Measurements from ENCODE around the gene PRKAA1. TPM values are rescaled to one million over a fixed set of nuclear protein-coding genes. Genes with fewer than 3 reads are reported as not detected.

Gene PRKAA1
- total RNA-seq, 4 donors from 2014 or later = 75.2 to 108 (median 91.0) TPM

GRCh38 chr5:40828690-40829661 is 30.8 kb upstream of the PRKAA1 start:
- TF ChIP-seq CTCF (IDR thresholded peaks at IDR 0.05; ENCODE audit: low read depth) = no peak

- no peak for TF ChIP-seq CTCF (IDR thresholded peaks at IDR 0.05; ENCODE audit: low read depth)
These were observed 30.0 kb upstream of the PRKAA1 start for GRCh38 chr5:40828021-40828631.

GRCh38 chr5:40827188-40827977 is 29.2 kb upstream of the PRKAA1 start:
- TF ChIP-seq CTCF (IDR thresholded peaks at IDR 0.05; ENCODE audit: low read depth) = no peak

GRCh38 chr5:40826489-40827187 is 28.5 kb upstream of the PRKAA1 start:
- no peak for TF ChIP-seq CTCF (IDR thresholded peaks at IDR 0.05; ENCODE audit: low read depth)

- TF ChIP-seq CTCF (IDR thresholded peaks at IDR 0.05; ENCODE audit: low read depth) = no peak
These were observed 25.3 kb upstream of the PRKAA1 start for GRCh38 chr5:40823459-40823858.

- no peak for TF ChIP-seq CTCF (IDR thresholded peaks at IDR 0.05; ENCODE audit: low read depth)
These were observed 15.6 kb upstream of the PRKAA1 start for GRCh38 chr5:40813698-40814281.

Measured in subcutaneous adipose tissue (tissue), 4 donors.